SK-N-MC (cell line): ENCODE data around the gene CCNI2.

Experiments used
- DNase-seq: peaks from one replicate; pipeline ENCODE4 v3.0.0-alpha.2; 2011; ENCODE audit warnings: low read depth, low spot score
- H3K27ac ChIP-seq: fragments of 200-600 bp; sonication (generic); 2 replicates; pipeline ENCODE4 v1.5.1; 2016; ENCODE audit warnings: mixed run types
- H3K36me3 ChIP-seq: fragments of 200-600 bp; sonication (generic); 2 replicates; pipeline ENCODE4 v1.6.1; 2017; ENCODE audit warnings: antibody characterized with exemption, low read length, mixed read lengths; ENCODE audit not compliant: insufficient read depth
- H3K4me3 ChIP-seq: fragments of 200-600 bp; sonication (generic); 2 replicates; pipeline ENCODE4 v1.5.1; 2016
- H3K9ac ChIP-seq: fragments of 200-600 bp; sonication (generic); 2 replicates; pipeline ENCODE4 v1.8.0; 2017; ENCODE audit warnings: mixed run types, mixed read lengths; ENCODE audit not compliant: insufficient read length
- H3K9me3 ChIP-seq: fragments of 200-600 bp; sonication (generic); 2 replicates; pipeline ENCODE4 v1.6.1; 2017; ENCODE audit warnings: low read depth, mild to moderate bottlenecking, antibody characterized with exemption, low read length, moderate library complexity, mixed read lengths
- EZH2 ChIP-seq: fragments of 200-600 bp; sonication (generic); IDR thresholded peaks from one replicate; pipeline ENCODE4 v1.6.1; 2017; ENCODE audit warnings: antibody characterized with exemption
- FOXP2 ChIP-seq: optimal IDR thresholded peaks from 2 replicates; pipeline ENCODE3; 2011; ENCODE audit warnings: mild to moderate bottlenecking, moderate library complexity; ENCODE audit not compliant: insufficient read depth; ENCODE audit errors: extremely low read length, control extremely low read depth
- POLR2AphosphoS5 ChIP-seq: IDR thresholded peaks from 2 replicates; pipeline ENCODE4 v1.6.1; 2012; ENCODE audit warnings: mild to moderate bottlenecking, low read depth, low read length, borderline replicate concordance

The CCNI2 gene

DNA sequence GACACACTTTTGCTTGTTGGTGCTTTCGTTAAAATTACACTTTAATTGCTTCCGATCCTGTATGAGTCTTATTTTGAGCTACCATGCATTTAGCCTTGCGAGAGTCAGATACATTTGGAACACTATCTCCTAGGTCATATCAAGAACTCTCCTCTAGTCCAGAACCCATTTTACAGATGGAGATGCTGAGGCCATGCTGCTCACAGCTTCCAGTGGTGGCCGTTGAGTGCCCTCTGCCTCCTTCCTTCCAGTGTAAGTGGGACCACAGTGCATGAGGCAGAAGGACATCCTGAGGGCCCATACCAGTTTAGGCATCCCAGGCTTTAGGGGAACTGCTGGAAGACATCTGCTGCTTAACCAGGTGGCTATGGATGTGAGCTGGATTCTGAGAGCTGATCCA lies 6.9 kb downstream of the CCNI2 start:
- DNase-seq = no peak
- Histone ChIP-seq H3K9me3 (no peaks in the 10 kb centered on the region), H3K27ac (no peak overlapping the region), H3K4me3 (no peak overlapping the region), H3K36me3 (no peaks in the 10 kb centered on the region; the same call in 1 of the 2 replicates), H3K9ac (no peak overlapping the region)
- no peak for TF ChIP-seq POLR2AphosphoS5
- TF ChIP-seq EZH2 = no peak
- no peak for TF ChIP-seq FOXP2

DNA sequence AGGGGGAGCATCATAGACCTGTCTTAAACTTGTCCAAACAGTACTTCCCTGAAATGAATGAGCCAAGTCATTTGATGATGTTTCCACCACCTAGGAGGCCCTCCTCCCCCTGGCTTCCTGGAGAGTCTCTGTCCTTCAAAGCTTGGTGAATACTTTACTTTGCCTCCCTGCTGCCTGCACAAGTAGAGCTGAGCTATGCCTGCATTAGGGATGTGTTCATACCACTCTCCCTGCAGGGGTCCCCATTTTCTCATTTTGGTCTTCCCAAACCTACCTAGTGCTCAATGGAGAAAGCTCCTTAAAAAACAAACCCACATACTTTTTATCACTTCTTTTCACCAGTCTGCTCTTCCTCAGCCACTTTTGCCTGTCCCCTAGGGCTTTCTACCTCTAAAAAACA lies 7.7 kb downstream of the CCNI2 start:
- Histone ChIP-seq H3K9ac (no peak overlapping the region), H3K27ac (no peak overlapping the region), H3K36me3 (no peaks in the 10 kb centered on the region; the same call in 1 of the 2 replicates), H3K9me3 (no peaks in the 10 kb centered on the region), H3K4me3 (no peak overlapping the region)
- no peak for TF ChIP-seq POLR2AphosphoS5
- DNase-seq = no peak

DNA sequence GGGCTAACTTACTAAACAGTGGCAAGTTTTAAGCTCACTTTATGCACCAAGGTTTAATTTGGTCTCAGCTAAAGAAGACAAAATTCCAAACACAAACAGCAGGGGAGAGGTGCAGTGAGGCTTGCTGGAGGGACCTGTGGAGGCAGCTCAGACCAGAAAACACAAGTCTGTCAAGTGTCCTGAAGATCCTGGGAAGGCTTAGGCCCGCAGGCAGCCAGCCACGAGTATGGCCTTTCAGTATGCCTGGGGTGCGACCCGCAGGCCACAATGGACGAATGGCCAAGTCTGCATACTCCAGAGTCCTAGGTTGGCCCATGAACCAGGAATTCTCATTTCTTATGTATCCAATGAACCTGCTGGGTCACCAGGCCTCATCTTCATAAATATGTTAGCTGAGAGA lies 9.3 kb downstream of the CCNI2 start:
- Histone ChIP-seq H3K27ac (no peak overlapping the region), H3K4me3 (no peak overlapping the region), H3K9me3 (no peaks in the 10 kb centered on the region), H3K36me3 (no peaks in the 10 kb centered on the region; the same call in 1 of the 2 replicates), H3K9ac (no peak overlapping the region)
- no peak for TF ChIP-seq EZH2
- TF ChIP-seq FOXP2 = no peak
- TF ChIP-seq POLR2AphosphoS5 = no peak
- DNase-seq = no peak

DNA sequence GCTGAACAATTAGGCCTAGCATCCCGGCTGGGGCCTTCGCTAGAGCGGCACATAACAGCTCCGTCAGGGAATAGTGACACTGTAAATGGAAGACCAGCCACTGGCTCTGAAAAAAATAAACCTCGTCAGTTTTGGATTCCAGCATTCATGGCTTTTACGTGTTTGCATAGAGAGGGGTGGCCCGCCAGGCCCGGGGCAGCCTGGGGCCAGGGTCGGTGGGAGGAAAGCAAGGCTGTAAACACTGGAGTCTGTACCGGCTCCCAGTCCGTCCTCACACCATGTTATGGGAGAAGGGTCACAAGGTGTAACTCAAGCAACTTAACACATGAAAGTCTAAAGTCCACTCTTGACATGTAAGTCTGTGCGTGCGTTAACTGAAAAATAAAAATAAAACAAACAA lies 11.2 kb downstream of the CCNI2 start:
- no peak for DNase-seq
- H3K4me3 ChIP-seq = no peak overlapping the region
- no peaks in the 10 kb centered on the region for H3K9me3 ChIP-seq
- H3K27ac ChIP-seq = no peak overlapping the region
- TF ChIP-seq POLR2AphosphoS5 (no peak), FOXP2 (no peak), EZH2 (no peak)
- H3K36me3 ChIP-seq = no peaks in the 10 kb centered on the region; the same call in 1 of the 2 replicates
- H3K9ac ChIP-seq = no peak overlapping the region

DNA sequence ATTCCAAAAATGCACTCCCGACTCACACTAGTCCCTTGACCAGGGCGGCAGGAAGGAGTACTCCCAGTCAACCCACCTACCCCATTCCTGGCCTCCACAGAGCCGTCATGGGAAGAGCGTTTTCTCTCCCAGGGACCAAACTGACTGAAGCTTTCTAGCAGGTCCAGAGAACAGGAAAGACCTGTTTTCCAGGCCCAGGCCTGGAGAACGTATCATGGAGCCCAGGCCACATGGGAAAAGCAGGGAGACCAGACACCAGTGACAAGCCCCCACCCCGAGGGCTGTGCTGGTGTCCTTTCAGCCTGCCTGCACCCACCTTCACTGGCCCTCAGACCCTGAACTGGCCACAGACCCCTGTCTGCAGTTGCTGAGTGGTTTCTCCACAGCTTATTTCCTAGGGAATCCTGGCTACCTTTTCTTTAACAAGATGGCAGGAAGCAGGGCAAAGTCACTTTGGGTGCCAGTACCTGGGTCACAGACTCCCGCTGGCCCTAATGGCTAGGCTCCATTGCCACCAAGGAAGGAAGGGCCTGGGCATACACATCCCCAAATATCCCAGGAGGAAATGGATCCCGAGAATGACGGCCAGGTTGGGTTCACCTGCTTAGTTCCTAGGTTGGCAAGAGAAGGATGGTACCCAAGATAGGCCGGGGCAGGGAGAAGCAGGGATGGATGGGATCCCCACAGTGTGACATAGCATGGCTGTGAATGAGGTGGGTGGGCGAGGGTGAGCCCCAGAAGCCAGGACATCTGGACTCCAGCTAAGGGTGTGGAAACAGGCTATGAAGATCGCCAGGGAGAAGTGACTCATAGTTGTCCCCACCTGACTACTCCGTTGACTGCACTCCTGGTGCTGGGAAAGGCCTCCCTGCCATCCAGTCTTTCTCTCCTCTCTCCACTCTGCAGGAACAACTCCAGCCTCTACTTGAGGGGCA lies 12.2 kb downstream of the CCNI2 start:
- Histone ChIP-seq H3K9ac (no peak overlapping the region), H3K36me3 (no peaks in the 10 kb centered on the region; the same call in 1 of the 2 replicates), H3K27ac (no peak overlapping the region), H3K4me3 (no peak overlapping the region), H3K9me3 (no peaks in the 10 kb centered on the region)
- TF ChIP-seq POLR2AphosphoS5 = no peak
- no peak for TF ChIP-seq FOXP2
- no peak for TF ChIP-seq EZH2
- no peak for DNase-seq

DNA sequence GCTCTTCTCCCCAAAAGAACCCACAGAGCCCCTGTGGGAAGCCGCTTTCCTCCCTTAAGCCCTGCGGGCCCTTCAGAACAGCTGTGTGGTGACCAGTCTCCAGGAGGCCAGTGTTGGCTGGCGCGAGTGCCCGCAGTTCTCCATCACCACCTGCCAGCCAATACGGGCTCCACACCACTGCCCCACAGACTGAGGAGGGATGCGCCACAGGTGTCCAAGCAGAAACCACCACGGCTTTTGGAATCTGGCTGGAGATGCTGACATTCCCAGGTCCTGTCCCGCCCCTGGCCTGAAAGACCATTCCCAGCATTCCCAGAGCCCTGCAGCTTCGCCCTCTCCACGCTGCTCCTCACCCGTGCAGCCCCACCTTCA lies 12.8 kb downstream of the CCNI2 start:
- no peaks in the 10 kb centered on the region; the same call in 1 of the 2 replicates for H3K36me3 ChIP-seq
- no peak overlapping the region for H3K27ac ChIP-seq
- TF ChIP-seq EZH2 (no peak), FOXP2 (no peak), POLR2AphosphoS5 (no peak)
- H3K9ac ChIP-seq = no peak overlapping the region
- no peaks in the 10 kb centered on the region for H3K9me3 ChIP-seq
- no peak for DNase-seq
- H3K4me3 ChIP-seq = no peak overlapping the region

DNA sequence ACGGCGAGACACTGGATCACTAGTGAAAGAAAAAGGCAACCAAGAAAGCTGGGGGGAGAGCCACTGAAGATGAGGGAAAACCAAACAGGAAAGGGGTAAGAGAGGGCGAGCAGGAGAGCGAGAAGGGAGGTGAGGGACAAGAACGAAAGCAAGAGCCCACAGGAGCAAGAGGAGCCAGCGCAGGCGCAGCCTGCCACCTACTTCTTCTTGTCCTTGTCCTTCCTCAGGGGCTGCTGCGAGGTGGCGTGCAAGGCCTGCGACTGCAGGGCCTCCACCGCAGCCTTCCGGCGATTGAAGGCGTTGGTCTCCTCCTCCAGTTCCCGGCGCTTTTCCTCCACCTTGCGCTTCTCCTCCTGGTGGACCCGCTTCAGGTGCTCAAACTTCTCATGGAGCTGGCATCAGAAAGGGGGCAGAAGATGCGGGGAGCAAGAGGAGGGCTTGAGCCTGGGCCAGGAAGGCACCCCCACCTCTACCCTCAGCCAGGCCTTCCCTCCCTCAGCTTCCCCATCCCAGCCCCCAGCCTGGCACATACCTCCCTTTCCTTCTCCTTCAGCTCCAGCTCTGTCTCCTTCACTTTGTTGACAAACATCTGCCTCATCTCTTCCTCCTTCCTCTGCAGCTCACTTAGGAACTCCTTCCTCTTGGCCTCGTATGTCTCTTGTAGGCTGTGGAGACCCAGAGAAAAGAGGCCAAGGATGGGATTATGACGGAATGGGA lies 13.5 kb downstream of the CCNI2 start:
- H3K36me3 ChIP-seq = no peaks in the 10 kb centered on the region; the same call in 1 of the 2 replicates
- TF ChIP-seq POLR2AphosphoS5 (no peak), EZH2 (no peak), FOXP2 (no peak)
- no peak for DNase-seq

DNA sequence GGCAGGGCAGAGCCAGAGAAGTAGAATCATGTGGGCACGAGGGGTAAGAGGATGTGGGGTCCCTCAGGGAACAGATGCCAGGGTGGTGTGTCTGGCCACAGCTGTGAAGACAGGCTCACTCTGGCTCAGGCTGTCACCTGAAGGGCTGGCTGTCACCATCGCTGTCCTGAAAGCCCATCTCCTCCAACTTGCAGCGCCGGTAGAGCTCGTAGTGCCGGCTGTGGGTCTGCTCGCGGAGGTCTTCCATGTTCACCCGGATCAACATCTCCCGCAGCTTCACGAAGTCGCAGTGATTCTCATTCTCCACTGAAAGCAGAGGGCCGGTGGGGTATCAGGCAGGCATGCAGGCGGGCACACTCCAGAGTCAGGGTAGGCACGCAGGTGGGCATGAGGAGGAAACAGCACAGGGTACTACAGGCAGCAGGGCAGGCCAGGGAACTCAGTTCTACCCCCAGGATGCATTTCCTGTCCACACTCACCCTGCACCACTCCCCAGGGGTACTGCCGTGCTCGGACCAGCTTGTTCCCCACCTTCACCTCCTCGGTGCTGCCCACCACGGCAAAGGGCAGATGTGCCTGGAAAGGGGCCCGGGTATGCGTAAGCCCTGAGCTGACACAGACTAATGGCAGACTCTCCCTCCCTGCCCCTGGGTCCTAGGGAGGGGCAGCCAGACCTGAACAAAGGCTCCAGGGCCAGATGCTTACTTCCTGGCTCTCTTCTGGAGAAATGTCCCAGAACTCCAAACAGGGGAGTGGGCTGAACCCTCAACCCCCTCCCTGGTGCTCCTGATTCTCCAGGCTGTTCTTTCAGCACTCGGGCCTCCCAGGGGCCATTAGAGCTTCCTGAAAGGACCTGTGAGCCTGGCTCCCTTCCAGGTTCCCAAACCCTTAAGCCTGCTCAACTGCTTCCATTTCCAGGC lies 14.4 kb downstream of the CCNI2 start:
- Histone ChIP-seq H3K36me3 (no peaks in the 10 kb centered on the region; the same call in 1 of the 2 replicates), H3K27ac (no peak overlapping the region), H3K9me3 (no peaks in the 10 kb centered on the region), H3K4me3 (no peak overlapping the region), H3K9ac (no peak overlapping the region)
- no peak for DNase-seq
- no peak for TF ChIP-seq POLR2AphosphoS5
- TF ChIP-seq EZH2 = no peak
- TF ChIP-seq FOXP2 = no peak

More for the DNA sequence above, 13.5 kb downstream of the CCNI2 start:
- H3K9ac ChIP-seq = no peak overlapping the region
- H3K9me3 ChIP-seq = no peaks in the 10 kb centered on the region
- no peak overlapping the region for H3K27ac ChIP-seq
- H3K4me3 ChIP-seq = no peak overlapping the region
